T-helper 1 cell treated with Interleukin-12 subunit alpha and Interleukin-12 subunit beta and Interleukin-4 antibody, amounts not matched to agents 30 μg/mL and 1 μg/mL, for 36 hours (primary cell): ENCODE data around the gene PKDCC.

Experiments
- H3K27ac Mint-ChIP-seq: one replicate; pipeline ENCODE4 v1.8.0; 2021; ENCODE audit warnings: mild to moderate bottlenecking, mixed read lengths
- H3K27me3 Mint-ChIP-seq: one replicate; pipeline ENCODE4 v1.8.0; 2021; ENCODE audit warnings: low read depth, mixed read lengths
- H3K36me3 Mint-ChIP-seq: one replicate; pipeline ENCODE4 v1.8.0; 2021; ENCODE audit warnings: low read depth, mixed read lengths
- H3K4me1 Mint-ChIP-seq: one replicate; pipeline ENCODE4 v1.8.0; 2021; ENCODE audit warnings: low read depth, mixed read lengths
- H3K4me3 Mint-ChIP-seq: one replicate; pipeline ENCODE4 v1.8.0; 2021; ENCODE audit warnings: mild to moderate bottlenecking, moderate library complexity, mixed read lengths
- H3K9me3 Mint-ChIP-seq: one replicate; pipeline ENCODE4 v1.8.0; 2021; ENCODE audit warnings: mixed read lengths

PKDCC gene

GRCh38 chr2:42040643-42041278, 7.1 kb upstream of the PKDCC start:
- no peaks in the 10 kb centered on the region for H3K4me1 Mint-ChIP-seq
- no peaks in the 10 kb centered on the region for H3K9me3 Mint-ChIP-seq
- H3K27me3 Mint-ChIP-seq = peaks cover 52% of the 10 kb centered on the region
- H3K4me3 Mint-ChIP-seq = no peak overlapping the region
- no peak overlapping the region for H3K27ac Mint-ChIP-seq
- peaks cover 2% of the 10 kb centered on the region for H3K36me3 Mint-ChIP-seq

GRCh38 chr2:42041377-42042127, 6.3 kb upstream of the PKDCC start:
- Mint-ChIP-seq H3K36me3 (peaks cover 2% of the 10 kb centered on the region), H3K9me3 (no peaks in the 10 kb centered on the region), H3K4me1 (no peaks in the 10 kb centered on the region), H3K4me3 (no peak overlapping the region), H3K27me3 (peaks cover 59% of the 10 kb centered on the region), H3K27ac (no peak overlapping the region)

- Mint-ChIP-seq H3K27ac (no peak overlapping the region), H3K36me3 (peaks cover 2% of the 10 kb centered on the region), H3K9me3 (no peaks in the 10 kb centered on the region), H3K4me1 (peaks cover 2% of the 10 kb centered on the region), H3K4me3 (no peak overlapping the region), H3K27me3 (peaks cover 66% of the 10 kb centered on the region)
Observed at GRCh38 chr2:42042631-42043355, 5.0 kb upstream of the PKDCC start.

GRCh38 chr2:42043789-42044394, 3.9 kb upstream of the PKDCC start:
- Mint-ChIP-seq H3K27me3 (peaks cover 70% of the 10 kb centered on the region), H3K4me3 (no peak overlapping the region), H3K27ac (no peak overlapping the region), H3K36me3 (peaks cover 2% of the 10 kb centered on the region), H3K4me1 (peaks cover 2% of the 10 kb centered on the region), H3K9me3 (no peaks in the 10 kb centered on the region)

- H3K27ac Mint-ChIP-seq = no peak overlapping the region
- H3K27me3 Mint-ChIP-seq = peaks cover 77% of the 10 kb centered on the region
- H3K36me3 Mint-ChIP-seq = peaks cover 2% of the 10 kb centered on the region
- H3K4me1 Mint-ChIP-seq = peaks cover 2% of the 10 kb centered on the region
- H3K4me3 Mint-ChIP-seq = no peak overlapping the region
- H3K9me3 Mint-ChIP-seq = no peaks in the 10 kb centered on the region
Observed at GRCh38 chr2:42044939-42045338, 2.9 kb upstream of the PKDCC start.

GRCh38 chr2:42045352-42045751, 2.5 kb upstream of the PKDCC start:
- no peak overlapping the region for H3K4me3 Mint-ChIP-seq
- no peaks in the 10 kb centered on the region for H3K36me3 Mint-ChIP-seq
- H3K9me3 Mint-ChIP-seq = no peaks in the 10 kb centered on the region
- H3K27me3 Mint-ChIP-seq = peaks cover 77% of the 10 kb centered on the region
- H3K27ac Mint-ChIP-seq = no peak overlapping the region
- peaks cover 2% of the 10 kb centered on the region for H3K4me1 Mint-ChIP-seq

GRCh38 chr2:42045848-42046748, 1.7 kb upstream of the PKDCC start:
- peaks cover 2% of the 10 kb centered on the region for H3K4me1 Mint-ChIP-seq
- no peak overlapping the region for H3K4me3 Mint-ChIP-seq
- no peaks in the 10 kb centered on the region for H3K9me3 Mint-ChIP-seq
- H3K27ac Mint-ChIP-seq = no peak overlapping the region
- peaks cover 81% of the 10 kb centered on the region for H3K27me3 Mint-ChIP-seq
- H3K36me3 Mint-ChIP-seq = no peaks in the 10 kb centered on the region

GRCh38 chr2:42046819-42047487, 868 bp upstream of the PKDCC start:
- H3K27ac Mint-ChIP-seq = no peak overlapping the region

GRCh38 chr2:42048299-42049220, 739 bp downstream of the PKDCC start:
- Mint-ChIP-seq H3K9me3 (no peaks in the 10 kb centered on the region), H3K27ac (no peak overlapping the region), H3K4me3 (peak overlapping the region; percentile 34), H3K36me3 (no peaks in the 10 kb centered on the region), H3K27me3 (peaks cover 63% of the 10 kb centered on the region), H3K4me1 (peaks cover 2% of the 10 kb centered on the region)

More at GRCh38 chr2:42046819-42047487, 868 bp upstream of the PKDCC start:
- Mint-ChIP-seq H3K27me3 (peaks cover 74% of the 10 kb centered on the region), H3K9me3 (no peaks in the 10 kb centered on the region), H3K4me3 (peak overlapping the region; percentile 66), H3K4me1 (peaks cover 2% of the 10 kb centered on the region), H3K36me3 (no peaks in the 10 kb centered on the region)

- no peaks in the 10 kb centered on the region for H3K36me3 Mint-ChIP-seq
- peaks cover 55% of the 10 kb centered on the region for H3K27me3 Mint-ChIP-seq
- H3K27ac Mint-ChIP-seq = no peak overlapping the region
- peaks cover 2% of the 10 kb centered on the region for H3K4me1 Mint-ChIP-seq
- H3K9me3 Mint-ChIP-seq = no peaks in the 10 kb centered on the region
- H3K4me3 Mint-ChIP-seq = no peak overlapping the region
Observed at GRCh38 chr2:42049221-42050009, 1.6 kb downstream of the PKDCC start.

- Mint-ChIP-seq H3K4me1 (peaks cover 2% of the 10 kb centered on the region), H3K9me3 (no peaks in the 10 kb centered on the region), H3K4me3 (no peak overlapping the region), H3K27ac (no peak overlapping the region), H3K36me3 (no peaks in the 10 kb centered on the region), H3K27me3 (peaks cover 48% of the 10 kb centered on the region)
Observed at GRCh38 chr2:42050010-42050702, 2.3 kb downstream of the PKDCC start.
